HFFc6 (cell line): ENCODE measurements around the gene LITAFD. TPM values are rescaled to one million over a fixed set of nuclear protein-coding genes. Genes with fewer than 3 reads are reported as not detected.

Source experiments
- DNase-seq: peaks from one replicate; pipeline ENCODE4 v3.0.0-alpha.2; 2018
- H3K27ac Mint-ChIP-seq: 2 replicates; pipeline ENCODE4 v1.8.0; 2020; ENCODE audit warnings: mild to moderate bottlenecking, mixed read lengths
- H3K27me3 Mint-ChIP-seq: 2 replicates; pipeline ENCODE4 v1.8.0; 2021; ENCODE audit warnings: mild to moderate bottlenecking, moderate library complexity, mixed read lengths; ENCODE audit not compliant: insufficient read depth
- H3K36me3 Mint-ChIP-seq: 2 replicates; pipeline ENCODE4 v1.8.0; 2021; ENCODE audit warnings: low read depth, mixed read lengths
- H3K4me1 Mint-ChIP-seq: 2 replicates; pipeline ENCODE4 v1.8.0; 2020; ENCODE audit warnings: low read depth, mixed read lengths
- H3K4me3 Mint-ChIP-seq: 2 replicates; pipeline ENCODE4 v1.8.0; 2020; ENCODE audit warnings: mild to moderate bottlenecking, moderate library complexity, mixed read lengths
- H3K9me3 Mint-ChIP-seq: 2 replicates; pipeline ENCODE4 v1.8.0; 2020; ENCODE audit warnings: mild to moderate bottlenecking, mixed read lengths
- CTCF ChIP-seq: fragments of 200-600 bp; sonication (generic); IDR thresholded peaks from 2 replicates; pipeline ENCODE4 v1.5.0; 2021; ENCODE audit warnings: antibody characterized with exemption, mild to moderate bottlenecking
- total RNA-seq, 6 experiments: library from RNA; stranded (reverse); fragmentation: NEBNext Ultra II Directional; extraction: Animal tissue kit (Norgen Biotek cat#: 25700); gene quantifications; 2 replicates in 1 of 6; 3 replicates in 5 of 6; pipeline ENCODE4 v1.2.3, GENCODE V29; 2021

The LITAFD gene
- total RNA-seq, 6 experiments from 2014 or later = not detected

DNA sequence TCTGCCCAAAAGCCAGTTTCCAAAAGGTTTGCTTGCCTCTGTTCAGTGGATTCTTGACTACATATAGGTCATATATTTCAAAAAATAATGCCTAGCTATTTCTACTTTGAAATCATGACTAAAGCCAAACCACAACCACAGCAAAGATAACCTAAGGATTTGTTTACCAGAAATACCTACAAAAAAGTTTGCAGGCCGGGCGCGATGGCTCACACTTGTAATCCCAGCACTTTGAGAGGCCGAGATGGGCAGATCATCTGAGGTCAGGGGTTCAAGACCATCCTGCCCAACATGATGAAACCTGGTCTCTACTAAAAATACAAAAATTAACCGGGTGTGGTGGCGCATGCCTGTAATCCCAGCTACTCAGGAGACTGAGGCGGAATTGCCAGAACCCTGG lies 28.5 kb upstream of the LITAFD start:
- H3K27me3 Mint-ChIP-seq = peaks cover 25% of the 10 kb centered on the region
- peak overlapping the region; percentile 26; the same call in 1 of the 2 replicates for H3K27ac Mint-ChIP-seq
- DNase-seq = no peak
- H3K9me3 Mint-ChIP-seq = no peaks in the 10 kb centered on the region
- H3K4me3 Mint-ChIP-seq = no peak overlapping the region
- TF ChIP-seq CTCF = no peak
- peaks cover 48% of the 10 kb centered on the region for H3K36me3 Mint-ChIP-seq
- H3K4me1 Mint-ChIP-seq = peaks cover 43% of the 10 kb centered on the region

DNA sequence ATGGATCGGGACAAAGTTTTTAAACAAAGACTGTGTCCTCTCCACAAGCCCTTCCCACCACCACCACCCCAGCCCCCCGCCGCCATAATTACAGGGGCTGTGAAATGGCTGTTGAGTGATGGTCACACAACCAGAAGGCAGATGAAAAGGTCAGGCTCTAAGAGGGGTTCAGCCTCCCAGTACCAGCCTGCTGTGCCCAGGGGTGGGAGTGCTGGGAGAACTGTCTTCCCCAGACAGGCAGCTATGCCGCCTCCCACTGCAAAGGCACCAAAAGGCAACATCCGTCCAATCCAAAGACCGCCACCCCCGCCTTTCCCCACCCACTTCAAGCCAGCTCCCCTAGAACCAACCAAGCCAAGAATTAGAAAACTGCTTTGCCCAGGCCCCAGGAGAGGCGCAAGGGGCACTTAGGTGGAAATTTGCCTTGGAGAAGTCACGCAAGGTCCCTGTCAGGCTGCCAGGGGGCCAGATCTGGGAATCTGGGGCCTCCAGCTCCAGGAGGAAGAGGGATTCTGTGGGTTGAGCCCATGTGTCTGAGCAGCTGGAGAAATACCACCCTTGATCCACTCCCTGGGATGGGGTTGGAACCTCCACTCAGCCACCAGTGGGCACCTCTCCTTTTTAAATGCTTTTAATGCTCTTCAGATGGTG lies 27.7 kb upstream of the LITAFD start:
- Mint-ChIP-seq H3K4me1 (peaks cover 35% of the 10 kb centered on the region), H3K27me3 (peaks cover 24% of the 10 kb centered on the region), H3K4me3 (no peak overlapping the region), H3K9me3 (no peaks in the 10 kb centered on the region), H3K36me3 (peaks cover 52% of the 10 kb centered on the region), H3K27ac (peak overlapping the region; percentile 44; the same call in 1 of the 2 replicates)
- no peak for TF ChIP-seq CTCF
- DNase-seq = no peak

DNA sequence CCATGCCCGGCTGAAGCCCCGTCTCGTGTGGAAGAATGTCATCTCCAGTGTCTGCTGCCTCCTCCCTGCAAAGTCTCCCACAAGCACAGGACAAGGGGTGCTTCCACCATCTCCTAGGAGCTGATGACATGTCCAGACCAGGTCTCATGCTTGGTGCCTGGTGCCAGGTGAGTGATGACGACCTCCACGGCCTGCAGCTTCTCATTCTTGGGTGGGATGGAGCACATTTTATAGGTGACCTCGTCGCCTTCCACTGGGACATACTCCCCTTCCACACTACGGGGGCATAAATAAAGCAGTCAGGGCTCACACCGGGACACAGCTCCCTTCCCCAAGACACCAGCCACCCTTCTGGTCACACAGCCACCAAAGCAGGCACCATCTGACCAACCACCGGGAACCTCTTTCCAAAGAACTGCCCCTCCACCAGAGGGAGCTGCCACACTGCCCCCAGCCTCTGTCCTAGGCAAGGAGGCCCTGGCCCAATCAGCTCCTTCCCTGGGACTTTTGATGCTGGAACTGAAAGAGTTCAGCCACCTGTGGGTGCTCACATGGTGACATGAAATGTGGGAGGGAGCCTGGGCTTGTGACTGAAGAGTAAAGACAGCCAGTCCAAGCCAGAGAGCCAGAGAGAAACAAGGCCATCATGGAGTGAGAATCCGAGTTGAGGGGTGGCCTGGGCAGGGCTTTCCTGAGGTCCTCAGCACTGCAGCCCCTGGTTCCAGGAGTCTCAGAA lies 26.9 kb upstream of the LITAFD start:
- H3K27ac Mint-ChIP-seq = peak overlapping the region; percentile 44
- peaks cover 49% of the 10 kb centered on the region for H3K36me3 Mint-ChIP-seq
- peak; percentile 63 for TF ChIP-seq CTCF
- no peak overlapping the region for H3K4me3 Mint-ChIP-seq
- peaks cover 34% of the 10 kb centered on the region for H3K4me1 Mint-ChIP-seq
- peaks cover 22% of the 10 kb centered on the region for H3K27me3 Mint-ChIP-seq
- no peak for DNase-seq
- H3K9me3 Mint-ChIP-seq = no peaks in the 10 kb centered on the region

- no peak overlapping the region for H3K27ac Mint-ChIP-seq
- H3K36me3 Mint-ChIP-seq = peaks cover 41% of the 10 kb centered on the region
- peaks cover 16% of the 10 kb centered on the region for H3K27me3 Mint-ChIP-seq
These were observed 26.2 kb upstream of the LITAFD start for GRCh38 chr16:8855972-8856371.

More at GRCh38 chr16:8855972-8856371, 26.2 kb upstream of the LITAFD start:
- Mint-ChIP-seq H3K4me3 (no peak overlapping the region), H3K4me1 (peaks cover 30% of the 10 kb centered on the region), H3K9me3 (no peaks in the 10 kb centered on the region)
- DNase-seq = no peak
- TF ChIP-seq CTCF = no peak
